ACC112 (cell line): ENCODE results near the gene RASA2.

Source experiments
- H2AFZ ChIP-seq: fragments of 200-600 bp; sonication (generic); one replicate; pipeline ENCODE4 v1.6.0; 2017; ENCODE audit warnings: antibody characterized with exemption, low read length; ENCODE audit not compliant: unreplicated experiment
- H3K27ac ChIP-seq: fragments of 200-600 bp; sonication (generic); 2 replicates; pipeline ENCODE4 v1.5.1; 2014; ENCODE audit warnings: low read depth, mild to moderate bottlenecking, antibody characterized with exemption, low read length, moderate library complexity
- H3K27me3 ChIP-seq: fragments of 200-600 bp; sonication (generic); 2 replicates; pipeline ENCODE4 v1.6.1; 2014; ENCODE audit warnings: mild to moderate bottlenecking, antibody characterized with exemption, low read length, moderate library complexity, mixed read lengths; ENCODE audit not compliant: insufficient read depth
- H3K36me3 ChIP-seq: fragments of 200-600 bp; sonication (generic); 2 replicates; pipeline ENCODE4 v1.6.1; 2016; ENCODE audit warnings: mild to moderate bottlenecking, antibody characterized with exemption, low read length, moderate library complexity, mixed read lengths; ENCODE audit not compliant: insufficient read depth
- H3K4me1 ChIP-seq: fragments of 200-600 bp; sonication (generic); one replicate; pipeline ENCODE4 v1.6.1; 2016; ENCODE audit warnings: low read length, mixed read lengths; ENCODE audit not compliant: insufficient read depth, unreplicated experiment, control insufficient read depth
- H3K4me3 ChIP-seq: fragments of 200-600 bp; sonication (generic); 2 replicates; pipeline ENCODE4 v1.5.1; 2014; ENCODE audit warnings: mild to moderate bottlenecking, low read depth, low read length
- H3K79me2 ChIP-seq: fragments of 200-600 bp; sonication (generic); one replicate; pipeline ENCODE4 v1.6.0; 2016; ENCODE audit warnings: low read length; ENCODE audit not compliant: control insufficient read depth, unreplicated experiment, insufficient read depth

RASA2 gene

GRCh38 chr3:141578202-141578973, 91.6 kb downstream of the RASA2 start:
- Histone ChIP-seq H3K27ac (no peak overlapping the region), H2AFZ (no peak overlapping the region), H3K36me3 (peaks cover 18% of the 10 kb centered on the region), H3K4me1 (peaks cover 12% of the 10 kb centered on the region), H3K4me3 (no peak overlapping the region), H3K79me2 (no peaks in the 10 kb centered on the region), H3K27me3 (no peaks in the 10 kb centered on the region)

- H3K79me2 ChIP-seq, result no peaks in the 10 kb centered on the region
- no peak overlapping the region for H3K4me3 ChIP-seq
- no peaks in the 10 kb centered on the region for H3K27me3 ChIP-seq
- H3K36me3 ChIP-seq, result peaks cover 56% of the 10 kb centered on the region
- no peak overlapping the region for H2AFZ ChIP-seq
- no peak overlapping the region for H3K27ac ChIP-seq
- H3K4me1 ChIP-seq, result no peaks in the 10 kb centered on the region
Measured at GRCh38 chr3:141594357-141594756, 107.5 kb downstream of the RASA2 start.

- peaks cover 52% of the 10 kb centered on the region for H3K36me3 ChIP-seq
- H3K4me1 ChIP-seq, result no peaks in the 10 kb centered on the region
- H3K4me3 ChIP-seq, result no peak overlapping the region
- H3K27ac ChIP-seq, result no peak overlapping the region
- no peaks in the 10 kb centered on the region for H3K27me3 ChIP-seq
- H2AFZ ChIP-seq, result no peak overlapping the region
- H3K79me2 ChIP-seq, result no peaks in the 10 kb centered on the region
Measured at GRCh38 chr3:141597931-141598330, 111.1 kb downstream of the RASA2 start.

- no peak overlapping the region for H3K27ac ChIP-seq
- H3K36me3 ChIP-seq, result peaks cover 39% of the 10 kb centered on the region
Measured at GRCh38 chr3:141600331-141600730, 113.5 kb downstream of the RASA2 start.

GRCh38 chr3:141602706-141603105, 115.9 kb downstream of the RASA2 start:
- no peaks in the 10 kb centered on the region for H3K27me3 ChIP-seq
- H3K4me1 ChIP-seq, result no peaks in the 10 kb centered on the region
- peaks cover 28% of the 10 kb centered on the region for H3K36me3 ChIP-seq
- H2AFZ ChIP-seq, result no peak overlapping the region
- H3K4me3 ChIP-seq, result no peak overlapping the region
- H3K27ac ChIP-seq, result no peak overlapping the region
- H3K79me2 ChIP-seq, result no peaks in the 10 kb centered on the region

More at GRCh38 chr3:141600331-141600730, 113.5 kb downstream of the RASA2 start:
- H3K79me2 ChIP-seq, result no peaks in the 10 kb centered on the region
- H3K4me3 ChIP-seq, result no peak overlapping the region
- no peaks in the 10 kb centered on the region for H3K27me3 ChIP-seq
- no peaks in the 10 kb centered on the region for H3K4me1 ChIP-seq
- no peak overlapping the region for H2AFZ ChIP-seq

GRCh38 chr3:141603473-141604035, 116.7 kb downstream of the RASA2 start:
- no peaks in the 10 kb centered on the region for H3K79me2 ChIP-seq
- peaks cover 25% of the 10 kb centered on the region for H3K36me3 ChIP-seq
- no peaks in the 10 kb centered on the region for H3K4me1 ChIP-seq
- H3K27me3 ChIP-seq, result no peaks in the 10 kb centered on the region
- no peak overlapping the region for H3K27ac ChIP-seq
- H3K4me3 ChIP-seq, result no peak overlapping the region
- H2AFZ ChIP-seq, result no peak overlapping the region

GRCh38 chr3:141605883-141606282, 119.1 kb downstream of the RASA2 start:
- no peaks in the 10 kb centered on the region for H3K79me2 ChIP-seq
- peaks cover 18% of the 10 kb centered on the region for H3K36me3 ChIP-seq
- H3K27ac ChIP-seq, result no peak overlapping the region
- no peak overlapping the region for H2AFZ ChIP-seq
- H3K4me1 ChIP-seq, result no peaks in the 10 kb centered on the region
- no peak overlapping the region for H3K4me3 ChIP-seq
- no peaks in the 10 kb centered on the region for H3K27me3 ChIP-seq

GRCh38 chr3:141608438-141608837, 121.6 kb downstream of the RASA2 start:
- H3K4me3 ChIP-seq, result no peak overlapping the region
- peaks cover 12% of the 10 kb centered on the region; the same call in 1 of the 2 replicates for H3K36me3 ChIP-seq
- H3K27ac ChIP-seq, result no peak overlapping the region
- no peaks in the 10 kb centered on the region for H3K79me2 ChIP-seq
- H3K4me1 ChIP-seq, result no peaks in the 10 kb centered on the region
- no peak overlapping the region for H2AFZ ChIP-seq
- H3K27me3 ChIP-seq, result no peaks in the 10 kb centered on the region

GRCh38 chr3:141610939-141611338, 124.1 kb downstream of the RASA2 start:
- H3K4me3 ChIP-seq, result no peak overlapping the region
- H3K27ac ChIP-seq, result no peak overlapping the region
- H3K4me1 ChIP-seq, result no peaks in the 10 kb centered on the region
- no peak overlapping the region for H2AFZ ChIP-seq
- H3K36me3 ChIP-seq, result peaks cover 20% of the 10 kb centered on the region; the same call in 1 of the 2 replicates
- H3K27me3 ChIP-seq, result no peaks in the 10 kb centered on the region
- no peaks in the 10 kb centered on the region for H3K79me2 ChIP-seq

- Histone ChIP-seq H3K79me2 (no peaks in the 10 kb centered on the region), H3K27me3 (no peaks in the 10 kb centered on the region), H2AFZ (no peak overlapping the region), H3K4me3 (no peak overlapping the region), H3K27ac (no peak overlapping the region), H3K36me3 (peaks cover 7% of the 10 kb centered on the region; the same call in 1 of the 2 replicates), H3K4me1 (no peaks in the 10 kb centered on the region)
Measured at GRCh38 chr3:141618103-141618910, 131.5 kb downstream of the RASA2 start.
